WTC11 (cell line): ENCODE data around the gene OPTN. TPM values are rescaled to one million over a fixed set of nuclear protein-coding genes. Genes with fewer than 3 reads are reported as not detected.

Experiments
- ATAC-seq: fragments of 200-7000 bp; cut with Tn5 transposase; 2 replicates; pipeline ENCODE4 v1.10.0; 2021; ENCODE audit warnings: mild to moderate bottlenecking, moderate library complexity
- CTCF ChIA-PET: fragments of 300-600 bp; sonication (Branson Sonifier 250); formaldehyde crosslinking; loops from one replicate; lab custom pipeline; 2021; ENCODE audit warnings: antibody characterized with exemption; lab: Charles Lee
- POLR2A ChIA-PET: fragments of 350-600 bp; sonication (Branson Sonifier 250); formaldehyde crosslinking; loops from one replicate; lab custom pipeline; 2021; ENCODE audit warnings: antibody characterized with exemption; lab: Charles Lee
- DNase-seq: peaks from one replicate; pipeline ENCODE4 v3.0.0; 2021; ENCODE audit warnings: low spot score
- H3K27ac Mint-ChIP-seq: 2 replicates; pipeline ENCODE4 v1.8.0; 2021; ENCODE audit warnings: mixed read lengths
- H3K27me3 Mint-ChIP-seq: 2 replicates; pipeline ENCODE4 v1.8.0; 2021; ENCODE audit warnings: low read depth, mild to moderate bottlenecking, moderate library complexity, mixed read lengths
- H3K36me3 Mint-ChIP-seq: 2 replicates; pipeline ENCODE4 v1.8.0; 2021; ENCODE audit warnings: mixed read lengths
- H3K4me1 Mint-ChIP-seq: 2 replicates; pipeline ENCODE4 v1.8.0; 2022; ENCODE audit warnings: mixed read lengths
- H3K4me3 Mint-ChIP-seq: 2 replicates; pipeline ENCODE4 v1.8.0; 2021; ENCODE audit warnings: mild to moderate bottlenecking, moderate library complexity, mixed read lengths
- H3K9me3 Mint-ChIP-seq: 2 replicates; pipeline ENCODE4 v1.8.0; 2021; ENCODE audit warnings: mixed read lengths
- ATF6 ChIP-seq: sonication (generic); formaldehyde crosslinking; IDR thresholded peaks from 2 replicates; pipeline ENCODE4 v1.8.1; 2023; ENCODE audit warnings: mild to moderate bottlenecking, missing genetic modification reagents
- CREM ChIP-seq: sonication (generic); formaldehyde crosslinking; IDR thresholded peaks from 2 replicates; pipeline ENCODE4 v1.8.1; 2022; ENCODE audit warnings: mild to moderate bottlenecking, missing genetic modification reagents, moderate library complexity
- ELF4 ChIP-seq: sonication (generic); formaldehyde crosslinking; IDR thresholded peaks from 2 replicates; pipeline ENCODE4 v1.8.1; 2022; ENCODE audit warnings: low read depth, mild to moderate bottlenecking, moderate library complexity, missing genetic modification reagents
- FOXJ3 ChIP-seq: sonication (generic); formaldehyde crosslinking; IDR thresholded peaks from 2 replicates; pipeline ENCODE4 v1.9.0; 2021; ENCODE audit warnings: missing genetic modification reagents, mild to moderate bottlenecking, borderline replicate concordance
- GABPB1 ChIP-seq: sonication (generic); formaldehyde crosslinking; IDR thresholded peaks from 2 replicates; pipeline ENCODE4 v1.8.1; 2023; ENCODE audit warnings: mild to moderate bottlenecking, missing genetic modification reagents
- MAX ChIP-seq: sonication (generic); formaldehyde crosslinking; IDR thresholded peaks from 2 replicates; pipeline ENCODE4 v1.8.0; 2022; ENCODE audit warnings: mild to moderate bottlenecking, missing genetic modification reagents
- MYBL2 ChIP-seq: sonication (generic); formaldehyde crosslinking; IDR thresholded peaks from 2 replicates; pipeline ENCODE4 v1.8.1; 2023; ENCODE audit warnings: mild to moderate bottlenecking, moderate library complexity, missing genetic modification reagents
- NR2C2 ChIP-seq: sonication (generic); formaldehyde crosslinking; IDR thresholded peaks from 2 replicates; pipeline ENCODE4 v1.8.0; 2022; ENCODE audit warnings: mild to moderate bottlenecking, missing genetic modification reagents
- NR3C1 ChIP-seq: sonication (generic); formaldehyde crosslinking; conservative IDR thresholded peaks from 2 replicates; pipeline ENCODE4 v1.8.1; 2023; ENCODE audit warnings: low read depth, mild to moderate bottlenecking, missing genetic modification reagents
- RORB ChIP-seq: fragments of 250-450 bp; sonication (Bioruptor Pico); IDR thresholded peaks from 2 replicates; pipeline ENCODE4 v1.9.0; 2021; ENCODE audit warnings: mild to moderate bottlenecking
- SOX15 ChIP-seq: fragments of 250-450 bp; sonication (Bioruptor Pico); IDR thresholded peaks from 2 replicates; pipeline ENCODE4 v1.9.0; 2021; ENCODE audit warnings: mild to moderate bottlenecking
- USF2 ChIP-seq: sonication (generic); formaldehyde crosslinking; IDR thresholded peaks from 2 replicates; pipeline ENCODE4 v1.8.1; 2023; ENCODE audit warnings: mild to moderate bottlenecking, missing genetic modification reagents, moderate library complexity
- ZNF219 ChIP-seq: sonication (generic); formaldehyde crosslinking; IDR thresholded peaks from 2 replicates; pipeline ENCODE4 v1.8.0; 2023; ENCODE audit warnings: missing genetic modification reagents, mild to moderate bottlenecking, borderline replicate concordance
- ZNF232 ChIP-seq: sonication (generic); formaldehyde crosslinking; IDR thresholded peaks from 2 replicates; pipeline ENCODE4 v1.8.0; 2022; ENCODE audit warnings: mild to moderate bottlenecking, missing genetic modification reagents
- ZNF396 ChIP-seq: fragments of 250-450 bp; sonication (Bioruptor Pico); IDR thresholded peaks from 2 replicates; pipeline ENCODE4 v1.8.0; 2021; ENCODE audit warnings: mild to moderate bottlenecking, moderate library complexity, borderline replicate concordance
- ZNF532 ChIP-seq: fragments of 250-450 bp; sonication (Bioruptor Pico); IDR thresholded peaks from 2 replicates; pipeline ENCODE4 v1.9.0; 2021; ENCODE audit warnings: mild to moderate bottlenecking, borderline replicate concordance
- total RNA-seq: library from RNA; stranded (reverse); gene quantifications from 3 replicates; pipeline ENCODE4 v1.2.3, GENCODE V29; 2021
- TF ChIP-seq, protein P1 (sequence below): sonication (generic); formaldehyde crosslinking; IDR thresholded peaks from 2 replicates; pipeline ENCODE4 v1.8.0; 2023; ENCODE audit warnings: missing genetic modification reagents, mild to moderate bottlenecking, borderline replicate concordance
- TF ChIP-seq, protein P2 (sequence below): sonication (generic); formaldehyde crosslinking; IDR thresholded peaks from 2 replicates; pipeline ENCODE4 v1.8.0; 2023; ENCODE audit warnings: missing genetic modification reagents
- TF ChIP-seq, protein P3 (sequence below): fragments of 250-450 bp; sonication (Bioruptor Pico); IDR thresholded peaks from 2 replicates; pipeline ENCODE4 v2.1.2; 2022; ENCODE audit warnings: mild to moderate bottlenecking, moderate library complexity

OPTN gene
- total RNA-seq, 1 experiment from 2014 or later, result 44.3 TPM

DNA sequence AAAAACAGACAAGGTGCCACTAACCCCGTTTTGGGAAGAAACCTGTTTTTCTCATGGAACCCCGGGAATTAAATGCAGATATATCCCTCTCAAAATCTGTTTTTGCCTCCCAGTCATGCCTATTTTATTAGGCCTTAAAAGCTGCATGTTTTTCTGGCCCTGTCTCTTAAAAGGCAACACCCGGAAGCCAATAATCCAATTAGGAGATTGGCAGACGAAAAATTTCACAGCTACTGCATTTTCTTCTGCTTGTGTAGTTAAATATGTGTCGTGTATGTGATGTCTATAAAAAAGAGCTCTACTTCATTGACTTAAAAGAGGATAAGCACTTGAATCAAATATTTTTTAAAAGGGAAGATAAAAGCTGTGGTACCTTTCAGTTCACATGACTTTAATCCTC is 31.9 kb upstream of the OPTN start (continued):
- TF ChIP-seq, protein P1, sequence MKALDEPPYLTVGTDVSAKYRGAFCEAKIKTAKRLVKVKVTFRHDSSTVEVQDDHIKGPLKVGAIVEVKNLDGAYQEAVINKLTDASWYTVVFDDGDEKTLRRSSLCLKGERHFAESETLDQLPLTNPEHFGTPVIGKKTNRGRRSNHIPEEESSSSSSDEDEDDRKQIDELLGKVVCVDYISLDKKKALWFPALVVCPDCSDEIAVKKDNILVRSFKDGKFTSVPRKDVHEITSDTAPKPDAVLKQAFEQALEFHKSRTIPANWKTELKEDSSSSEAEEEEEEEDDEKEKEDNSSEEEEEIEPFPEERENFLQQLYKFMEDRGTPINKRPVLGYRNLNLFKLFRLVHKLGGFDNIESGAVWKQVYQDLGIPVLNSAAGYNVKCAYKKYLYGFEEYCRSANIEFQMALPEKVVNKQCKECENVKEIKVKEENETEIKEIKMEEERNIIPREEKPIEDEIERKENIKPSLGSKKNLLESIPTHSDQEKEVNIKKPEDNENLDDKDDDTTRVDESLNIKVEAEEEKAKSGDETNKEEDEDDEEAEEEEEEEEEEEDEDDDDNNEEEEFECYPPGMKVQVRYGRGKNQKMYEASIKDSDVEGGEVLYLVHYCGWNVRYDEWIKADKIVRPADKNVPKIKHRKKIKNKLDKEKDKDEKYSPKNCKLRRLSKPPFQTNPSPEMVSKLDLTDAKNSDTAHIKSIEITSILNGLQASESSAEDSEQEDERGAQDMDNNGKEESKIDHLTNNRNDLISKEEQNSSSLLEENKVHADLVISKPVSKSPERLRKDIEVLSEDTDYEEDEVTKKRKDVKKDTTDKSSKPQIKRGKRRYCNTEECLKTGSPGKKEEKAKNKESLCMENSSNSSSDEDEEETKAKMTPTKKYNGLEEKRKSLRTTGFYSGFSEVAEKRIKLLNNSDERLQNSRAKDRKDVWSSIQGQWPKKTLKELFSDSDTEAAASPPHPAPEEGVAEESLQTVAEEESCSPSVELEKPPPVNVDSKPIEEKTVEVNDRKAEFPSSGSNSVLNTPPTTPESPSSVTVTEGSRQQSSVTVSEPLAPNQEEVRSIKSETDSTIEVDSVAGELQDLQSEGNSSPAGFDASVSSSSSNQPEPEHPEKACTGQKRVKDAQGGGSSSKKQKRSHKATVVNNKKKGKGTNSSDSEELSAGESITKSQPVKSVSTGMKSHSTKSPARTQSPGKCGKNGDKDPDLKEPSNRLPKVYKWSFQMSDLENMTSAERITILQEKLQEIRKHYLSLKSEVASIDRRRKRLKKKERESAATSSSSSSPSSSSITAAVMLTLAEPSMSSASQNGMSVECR (CRISPR knock-in tag), result no peak
- TF ChIP-seq MYBL2 (CRISPR knock-in tag) (no peak), ATF6 (CRISPR knock-in tag) (no peak), NR3C1 (CRISPR knock-in tag) (no peak), ZNF396 (CRISPR knock-in tag) (no peak), ELF4 (no peak), FOXJ3 (CRISPR knock-in tag) (no peak), RORB (no peak), ZNF219 (CRISPR knock-in tag) (no peak), USF2 (no peak)

DNA sequence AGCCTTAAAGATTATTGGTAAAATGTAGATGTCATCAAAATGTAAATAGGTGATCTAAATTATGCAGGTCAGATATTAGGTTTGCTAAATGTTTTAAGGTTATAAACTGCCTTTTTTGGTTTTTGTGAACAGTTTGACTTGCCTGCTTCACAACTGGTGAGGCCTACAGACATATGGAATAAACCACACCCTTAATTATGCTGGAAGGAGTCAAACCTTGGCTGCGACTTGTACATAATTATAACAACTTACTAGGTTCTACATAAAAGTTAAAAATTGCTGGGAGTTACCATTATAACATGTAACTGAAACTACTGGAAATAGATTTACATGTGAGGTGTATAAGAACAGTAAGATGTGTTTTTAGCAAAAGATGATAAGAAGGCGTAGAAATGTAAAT is 31.5 kb upstream of the OPTN start:
- ATAC-seq (no peak), DNase-seq (no peak)
- peaks cover 31% of the 10 kb centered on the region for H3K36me3 Mint-ChIP-seq
- H3K4me3 Mint-ChIP-seq, result no peak overlapping the region
- H3K27me3 Mint-ChIP-seq, result peaks cover 3% of the 10 kb centered on the region
- H3K9me3 Mint-ChIP-seq, result peaks cover 38% of the 10 kb centered on the region
- H3K27ac Mint-ChIP-seq, result no peak overlapping the region
- peaks cover 22% of the 10 kb centered on the region for H3K4me1 Mint-ChIP-seq
- ChIA-PET POLR2A (interaction anchor here (0.6 kb wide), 1 partner anchor 766 kb away, joined by 3 read pairs; no protein-coding TSS in a partner anchor), CTCF (interaction anchor here (0.9 kb wide), 1 partner anchor 14 kb away, joined by 3 read pairs; no protein-coding TSS in a partner anchor)
- TF ChIP-seq SOX15 (CRISPR knock-in tag), result no peak
- no peak for TF ChIP-seq GABPB1
- TF ChIP-seq ZNF532 (CRISPR knock-in tag), result no peak
- TF ChIP-seq, protein P2, sequence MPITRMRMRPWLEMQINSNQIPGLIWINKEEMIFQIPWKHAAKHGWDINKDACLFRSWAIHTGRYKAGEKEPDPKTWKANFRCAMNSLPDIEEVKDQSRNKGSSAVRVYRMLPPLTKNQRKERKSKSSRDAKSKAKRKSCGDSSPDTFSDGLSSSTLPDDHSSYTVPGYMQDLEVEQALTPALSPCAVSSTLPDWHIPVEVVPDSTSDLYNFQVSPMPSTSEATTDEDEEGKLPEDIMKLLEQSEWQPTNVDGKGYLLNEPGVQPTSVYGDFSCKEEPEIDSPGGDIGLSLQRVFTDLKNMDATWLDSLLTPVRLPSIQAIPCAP, result no peak
- TF ChIP-seq, protein P3, sequence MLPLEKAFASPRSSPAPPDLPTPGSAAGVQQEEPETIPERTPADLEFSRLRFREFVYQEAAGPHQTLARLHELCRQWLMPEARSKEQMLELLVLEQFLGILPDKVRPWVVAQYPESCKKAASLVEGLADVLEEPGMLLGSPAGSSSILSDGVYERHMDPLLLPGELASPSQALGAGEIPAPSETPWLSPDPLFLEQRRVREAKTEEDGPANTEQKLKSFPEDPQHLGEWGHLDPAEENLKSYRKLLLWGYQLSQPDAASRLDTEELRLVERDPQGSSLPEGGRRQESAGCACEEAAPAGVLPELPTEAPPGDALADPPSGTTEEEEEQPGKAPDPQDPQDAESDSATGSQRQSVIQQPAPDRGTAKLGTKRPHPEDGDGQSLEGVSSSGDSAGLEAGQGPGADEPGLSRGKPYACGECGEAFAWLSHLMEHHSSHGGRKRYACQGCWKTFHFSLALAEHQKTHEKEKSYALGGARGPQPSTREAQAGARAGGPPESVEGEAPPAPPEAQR (CRISPR knock-in tag), result no peak
- no peak for TF ChIP-seq ATF6 (CRISPR knock-in tag)
- TF ChIP-seq NR2C2 (CRISPR knock-in tag), result no peak
- TF ChIP-seq ZNF219 (CRISPR knock-in tag), result no peak
- no peak for TF ChIP-seq MAX
- no peak for TF ChIP-seq ZNF232 (CRISPR knock-in tag)
- no peak for TF ChIP-seq CREM (CRISPR knock-in tag)
- TF ChIP-seq MYBL2 (CRISPR knock-in tag), result no peak
